RKO (cell line): ENCODE measurements around the gene PLSCR1.

Experiments
- DNase-seq: peaks from one replicate; pipeline ENCODE4 v3.0.0-alpha.2; 2016; ENCODE audit warnings: low spot score

Gene PLSCR1, protein sequence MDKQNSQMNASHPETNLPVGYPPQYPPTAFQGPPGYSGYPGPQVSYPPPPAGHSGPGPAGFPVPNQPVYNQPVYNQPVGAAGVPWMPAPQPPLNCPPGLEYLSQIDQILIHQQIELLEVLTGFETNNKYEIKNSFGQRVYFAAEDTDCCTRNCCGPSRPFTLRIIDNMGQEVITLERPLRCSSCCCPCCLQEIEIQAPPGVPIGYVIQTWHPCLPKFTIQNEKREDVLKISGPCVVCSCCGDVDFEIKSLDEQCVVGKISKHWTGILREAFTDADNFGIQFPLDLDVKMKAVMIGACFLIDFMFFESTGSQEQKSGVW

DNA sequence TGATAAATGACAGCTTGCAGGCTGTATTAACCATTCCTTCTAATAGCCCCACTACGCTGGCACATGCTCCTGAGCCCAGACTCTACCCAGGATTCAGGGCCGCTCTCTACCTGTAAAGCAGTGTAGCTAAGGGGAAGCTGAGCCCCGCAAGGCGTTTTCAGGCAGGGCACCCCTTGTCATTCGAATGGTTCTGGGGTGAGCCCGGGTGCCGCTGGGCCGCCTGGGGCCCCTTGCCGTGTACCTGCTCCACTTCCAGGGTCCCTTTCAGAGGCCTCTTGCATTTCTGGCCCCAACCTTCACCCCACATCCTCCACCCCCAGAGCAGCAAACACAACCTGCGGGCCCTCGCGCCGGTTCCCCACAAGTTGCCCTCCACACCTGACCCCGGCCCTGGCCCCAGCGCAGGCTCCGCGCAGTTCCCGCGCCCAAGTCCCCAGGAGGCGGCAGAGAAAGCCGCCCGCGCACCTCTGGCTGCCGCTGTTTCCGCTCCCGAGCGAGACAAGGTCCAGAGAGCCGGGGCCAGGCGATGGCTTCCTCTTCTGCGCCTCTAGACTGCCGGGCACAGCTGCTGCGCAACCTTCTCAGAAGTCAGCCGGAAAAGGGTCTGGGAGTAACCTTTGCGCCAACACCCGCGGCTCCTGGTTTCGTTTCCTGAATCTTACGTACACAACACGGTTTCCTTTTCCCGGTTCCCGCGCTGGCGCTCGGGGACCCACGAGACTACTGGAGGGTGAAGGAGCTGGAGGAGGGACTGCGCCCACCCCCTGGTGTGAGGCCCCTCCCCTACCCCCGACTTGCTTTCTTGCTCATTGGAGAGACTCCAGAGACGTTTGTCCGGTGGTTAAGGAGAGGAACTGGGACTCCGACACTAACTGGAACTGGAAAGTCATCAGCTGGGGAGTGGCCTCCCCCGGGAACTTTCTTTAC is at the start of gene PLSCR1:
Gene PLSCR1 (minus strand): TSS at position 606 of the 927 bp plus-strand sequence. CDS start 8,055 bp downstream, outside the sequence.
- peak; percentile 95 for DNase-seq

DNA sequence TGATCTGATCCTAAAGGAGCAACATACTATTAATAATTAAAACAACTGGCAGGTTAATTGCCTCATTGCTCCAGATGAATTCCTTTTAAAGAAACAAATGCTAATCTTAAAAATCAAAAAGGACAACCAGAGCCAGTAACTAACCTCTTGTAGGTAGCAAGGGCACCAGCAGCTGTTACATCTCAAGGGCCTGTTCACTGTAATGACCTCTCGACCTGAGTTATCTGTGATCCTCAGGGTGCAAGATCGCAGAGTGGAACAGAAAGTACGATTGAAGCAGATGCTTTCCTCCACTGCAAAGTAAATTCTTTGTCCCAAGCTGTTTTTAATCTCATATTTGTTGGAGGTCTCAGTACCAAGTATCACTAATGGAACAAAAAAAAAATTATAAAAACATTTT is 49.4 kb upstream of the PLSCR1 start:
- DNase-seq = no peak

DNA sequence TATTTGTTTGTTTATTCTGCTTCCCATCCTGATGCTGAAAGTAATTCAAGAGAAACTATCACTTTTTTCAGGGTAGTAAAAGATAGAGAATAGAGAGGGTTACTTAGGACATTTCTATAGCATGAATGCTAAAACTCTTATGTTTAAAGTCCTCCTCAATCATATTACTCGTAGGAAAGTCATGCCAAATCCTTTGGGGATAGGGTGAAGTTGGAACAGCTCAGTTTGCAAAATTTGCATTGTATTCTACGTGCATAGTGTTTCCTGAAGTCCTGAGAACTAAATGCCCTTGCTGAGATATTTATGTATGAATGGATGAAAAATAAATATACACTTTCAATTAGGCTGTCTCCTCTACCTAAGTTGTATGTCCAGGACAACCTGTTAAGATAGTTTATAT is 46.1 kb upstream of the PLSCR1 start:
- no peak for DNase-seq

DNA sequence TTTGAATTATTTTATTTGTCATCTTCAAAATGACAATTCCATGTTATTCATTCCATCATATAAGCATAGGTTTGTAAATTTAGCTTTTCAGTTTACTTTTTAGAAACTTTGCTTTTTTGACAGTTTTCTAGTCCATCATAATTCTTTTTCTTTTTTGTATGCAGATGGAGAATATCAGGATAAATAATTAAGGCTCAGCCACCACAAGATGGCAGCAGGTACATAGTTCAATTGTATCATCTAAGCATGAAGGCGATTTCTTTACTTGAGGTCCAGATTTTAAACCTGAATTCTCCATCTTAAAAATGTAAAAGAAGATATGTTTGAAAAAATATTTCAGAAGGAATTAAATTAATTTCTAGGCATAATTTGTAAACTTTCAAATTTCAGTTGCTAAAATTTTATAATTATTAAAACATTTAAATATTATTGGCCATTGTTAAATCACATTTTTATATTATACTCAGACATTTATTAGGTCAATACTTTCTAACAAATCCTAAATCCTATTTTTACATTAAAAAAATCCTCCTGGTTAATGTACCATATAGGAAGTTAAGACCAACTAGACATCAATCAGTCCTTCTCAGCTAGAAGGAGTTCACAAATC is 45.6 kb upstream of the PLSCR1 start:
- DNase-seq = peak; percentile 65

DNA sequence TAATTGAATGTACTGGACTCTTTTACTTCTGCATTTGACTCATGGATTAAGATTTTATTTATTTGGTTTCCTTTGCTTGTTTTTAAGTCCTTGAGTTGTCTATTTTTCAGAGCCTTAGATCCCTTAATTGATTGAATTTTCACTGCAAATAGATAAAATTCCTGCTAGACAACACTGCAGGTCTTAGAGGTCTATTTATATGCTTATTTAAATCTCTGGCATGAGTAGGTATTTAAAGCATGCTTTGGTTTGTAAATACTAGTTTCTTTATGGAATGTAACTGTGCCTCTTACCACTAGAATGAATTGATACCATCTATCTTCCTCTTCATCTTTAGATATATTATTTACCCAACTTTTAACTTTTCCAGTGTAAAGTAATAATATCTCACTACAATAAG is 40.7 kb upstream of the PLSCR1 start:
- DNase-seq = no peak

DNA sequence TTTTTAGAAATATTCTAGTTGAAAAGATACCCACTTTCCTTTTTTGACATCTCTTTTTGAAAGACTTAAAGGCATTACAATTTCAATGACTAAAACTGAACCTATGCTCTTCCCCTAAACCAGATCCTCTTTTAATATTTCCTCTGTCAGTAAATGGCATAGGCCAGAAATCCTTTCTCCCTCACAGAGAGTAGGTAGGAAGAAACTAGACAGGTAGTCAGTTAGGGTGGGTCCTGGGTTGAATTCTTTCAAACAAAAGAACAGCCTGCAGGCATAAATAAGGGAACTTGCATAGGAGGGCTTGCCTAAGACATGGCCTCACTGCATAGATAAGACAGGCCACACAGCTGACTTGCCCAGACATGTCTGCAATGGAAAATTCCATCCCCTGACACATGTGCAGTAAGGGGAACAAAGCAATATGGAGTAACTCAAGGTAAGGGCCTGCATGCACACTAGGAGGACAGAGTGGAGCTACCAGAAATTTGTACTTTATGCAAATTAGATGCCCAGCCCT is 37.6 kb upstream of the PLSCR1 start:
- DNase-seq = no peak

DNA sequence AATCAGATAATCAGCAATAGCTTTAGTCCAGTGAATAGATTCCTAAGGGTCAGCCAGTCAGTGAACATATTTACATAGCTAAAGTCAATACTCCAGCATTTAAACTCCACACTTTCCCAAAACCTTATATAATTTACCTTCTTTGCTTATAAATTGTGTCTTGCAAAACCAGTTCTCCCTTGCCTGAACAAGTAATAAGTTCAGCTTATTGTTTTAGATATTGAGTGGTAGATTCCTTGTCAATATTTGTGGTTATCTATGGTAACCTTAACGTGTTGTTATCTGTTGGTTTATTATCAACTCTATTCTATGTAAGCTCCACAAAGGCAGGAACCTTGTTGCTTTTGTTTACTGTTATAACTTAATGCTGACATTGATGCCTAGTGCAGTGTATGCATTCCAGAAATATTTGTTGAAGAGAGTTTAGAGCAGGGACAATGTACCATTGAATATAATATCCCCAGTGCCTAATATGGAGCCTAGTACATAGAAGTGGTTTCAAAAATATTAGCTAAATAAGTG is 36.7 kb upstream of the PLSCR1 start:
- no peak for DNase-seq

DNA sequence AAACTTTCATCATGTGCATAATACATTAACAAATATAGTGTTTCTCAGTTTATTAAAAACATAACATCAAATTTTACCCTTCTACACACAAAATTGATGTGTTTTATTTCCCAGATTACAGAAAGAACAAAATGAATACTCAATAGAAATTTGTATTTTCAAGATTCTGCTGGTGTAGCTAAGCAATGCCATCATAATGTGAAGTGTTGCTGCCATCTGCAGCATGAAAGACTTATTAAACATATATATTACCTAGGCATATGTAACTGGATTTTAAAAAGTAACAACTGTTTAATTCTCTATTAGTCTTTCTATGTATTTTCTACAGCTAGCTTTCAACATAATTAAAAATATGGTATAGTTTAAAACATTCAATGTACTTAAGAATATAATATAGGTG is 33.3 kb upstream of the PLSCR1 start:
- peak; percentile 66 for DNase-seq

DNA sequence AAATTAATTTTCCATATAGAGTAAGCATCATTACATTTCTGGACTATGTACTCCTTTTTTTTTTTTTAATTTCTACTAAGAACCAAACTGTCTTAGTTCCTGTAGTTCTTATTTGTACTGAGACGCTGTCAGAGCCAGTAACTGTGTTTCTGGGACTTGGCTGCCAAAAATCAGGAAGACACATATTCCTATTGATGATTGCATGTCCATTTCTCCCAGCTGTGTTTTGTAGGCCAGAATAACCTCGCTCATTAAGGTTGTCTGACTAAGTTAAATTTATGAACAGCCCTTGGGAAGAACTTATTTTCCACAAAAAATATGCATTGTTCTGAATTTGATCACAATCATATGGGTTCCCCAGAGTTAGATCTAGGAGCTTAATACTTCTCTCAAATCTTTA is 31.2 kb upstream of the PLSCR1 start:
- no peak for DNase-seq

DNA sequence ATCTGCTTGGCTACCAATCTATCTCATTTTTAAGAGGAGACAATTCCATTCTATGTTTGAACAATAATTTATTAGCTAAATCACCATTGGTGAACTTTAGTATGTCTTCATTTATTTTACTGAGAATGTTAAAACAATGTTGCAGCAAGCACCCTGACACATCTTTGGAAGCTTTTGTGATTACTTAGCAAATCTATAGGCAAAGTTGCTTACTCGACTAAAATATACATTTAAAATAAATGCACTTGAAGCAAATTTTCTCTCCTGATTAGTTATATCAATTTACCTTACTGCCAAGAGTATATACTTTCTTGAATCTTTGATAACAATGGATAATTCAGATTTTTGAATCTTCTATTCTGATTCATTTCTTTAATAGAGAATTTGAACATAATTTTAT is 29.8 kb upstream of the PLSCR1 start:
- no peak for DNase-seq

DNA sequence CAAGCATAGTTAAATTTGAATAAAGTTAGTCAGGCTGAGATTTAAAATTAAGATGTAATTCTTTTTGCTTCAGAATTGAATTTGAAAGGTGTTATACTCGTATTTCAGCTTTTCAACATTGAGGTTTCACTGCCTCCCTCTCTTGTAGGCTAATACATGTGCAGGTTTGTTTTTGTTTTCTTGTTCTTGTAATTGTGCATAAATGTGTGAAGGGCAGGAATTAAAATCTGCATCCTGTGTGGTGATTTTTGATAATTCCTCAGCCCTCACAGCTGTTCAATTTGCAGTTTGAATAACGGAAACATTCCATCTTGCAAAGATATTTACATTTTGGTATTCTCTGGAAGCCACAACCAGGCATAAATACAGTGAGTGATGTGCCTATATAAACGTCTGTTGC is 24.9 kb upstream of the PLSCR1 start:
- DNase-seq = no peak

DNA sequence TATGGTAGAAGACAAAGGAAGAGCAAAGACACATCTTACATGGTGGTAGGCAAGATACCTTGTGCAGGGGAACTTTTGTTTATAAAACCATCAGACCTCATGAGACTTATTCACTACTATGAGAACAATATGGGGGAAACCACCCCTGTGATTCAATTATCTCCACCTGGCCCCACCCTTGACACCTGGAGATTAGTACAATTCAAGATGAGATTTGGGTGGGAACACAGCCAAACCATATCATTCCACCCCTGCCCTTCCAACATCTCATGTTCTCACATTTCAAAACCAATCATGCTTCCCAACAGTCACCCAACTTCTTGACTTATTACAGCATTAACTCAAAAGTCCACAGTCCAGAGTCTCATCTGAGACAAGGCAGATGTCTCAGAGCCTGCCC is 21.7 kb upstream of the PLSCR1 start:
- no peak for DNase-seq

DNA sequence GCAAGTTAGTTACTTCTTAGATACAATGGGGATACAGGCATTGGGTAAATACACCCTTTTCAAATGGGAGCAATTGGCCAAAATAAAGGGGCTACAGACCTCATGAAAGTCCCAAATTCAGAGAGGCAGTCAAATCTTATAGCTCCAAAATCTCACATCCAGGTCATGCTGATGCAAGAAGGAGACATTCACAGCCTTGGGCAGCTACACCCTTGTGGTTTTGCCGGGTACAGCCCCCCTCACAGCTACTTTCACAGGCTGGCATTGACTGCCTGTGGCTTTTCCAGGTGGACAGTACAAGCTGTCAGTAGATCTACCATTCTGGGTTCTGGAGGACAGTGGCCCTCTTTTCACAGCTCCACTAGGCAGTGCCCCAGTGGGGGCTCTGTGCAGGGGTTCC is 17.5 kb upstream of the PLSCR1 start:
- no peak for DNase-seq

DNA sequence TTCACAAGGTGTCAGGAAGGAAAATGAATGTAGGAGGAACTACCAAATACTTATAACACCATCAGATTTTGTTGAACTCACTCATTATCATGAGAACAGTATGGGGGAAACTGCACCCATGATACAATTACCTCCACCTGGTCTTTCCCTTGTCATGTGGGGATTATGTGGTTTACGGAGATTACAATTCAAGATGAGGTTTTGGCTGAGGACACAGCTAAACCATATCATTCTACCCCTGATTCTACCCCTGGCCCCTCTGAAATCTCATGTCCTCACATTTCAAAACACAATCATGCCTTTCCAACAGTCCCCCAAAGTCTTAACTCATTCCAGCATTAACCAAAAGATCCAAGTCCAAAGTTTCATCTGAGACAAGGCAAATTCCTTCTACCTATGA is 17.1 kb upstream of the PLSCR1 start:
- no peak for DNase-seq

DNA sequence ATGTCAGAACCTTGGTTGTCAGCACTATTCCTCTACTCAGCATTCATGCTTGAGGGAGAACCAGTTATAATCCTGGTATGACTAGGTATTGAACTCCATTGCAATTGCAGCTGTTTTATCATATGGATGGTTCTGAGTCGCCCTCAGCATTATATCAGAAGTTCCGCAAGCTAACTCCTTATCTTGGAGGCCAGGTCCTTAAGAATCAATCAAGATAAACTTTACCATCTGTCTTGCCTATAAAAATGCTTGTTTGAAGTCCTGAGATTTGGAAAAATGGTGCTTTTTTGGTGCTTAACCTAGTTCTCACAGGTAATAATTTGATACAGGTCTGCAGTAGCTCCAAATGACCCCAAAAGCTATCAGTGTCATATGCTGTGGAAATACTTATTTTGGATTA is 16.3 kb upstream of the PLSCR1 start:
- no peak for DNase-seq

DNA sequence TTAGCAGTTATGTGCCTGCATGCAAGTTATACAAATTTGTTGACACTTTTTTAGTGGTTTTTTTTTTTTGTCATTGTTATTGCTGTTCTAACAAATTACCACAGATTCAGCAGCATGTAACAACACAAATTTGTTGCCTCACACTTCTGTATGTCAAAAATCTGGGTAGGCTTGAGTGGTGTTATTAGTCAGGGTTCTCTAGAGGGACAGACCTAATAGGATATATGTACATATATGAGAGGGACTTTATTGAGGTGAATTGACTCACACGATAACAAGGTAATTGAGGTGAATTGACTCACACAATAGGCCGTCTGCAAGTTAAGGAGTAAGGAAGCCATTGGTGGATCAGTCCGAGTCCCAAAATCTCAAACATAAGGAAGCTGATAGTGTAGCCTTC is 15.0 kb upstream of the PLSCR1 start:
- DNase-seq = no peak

DNA sequence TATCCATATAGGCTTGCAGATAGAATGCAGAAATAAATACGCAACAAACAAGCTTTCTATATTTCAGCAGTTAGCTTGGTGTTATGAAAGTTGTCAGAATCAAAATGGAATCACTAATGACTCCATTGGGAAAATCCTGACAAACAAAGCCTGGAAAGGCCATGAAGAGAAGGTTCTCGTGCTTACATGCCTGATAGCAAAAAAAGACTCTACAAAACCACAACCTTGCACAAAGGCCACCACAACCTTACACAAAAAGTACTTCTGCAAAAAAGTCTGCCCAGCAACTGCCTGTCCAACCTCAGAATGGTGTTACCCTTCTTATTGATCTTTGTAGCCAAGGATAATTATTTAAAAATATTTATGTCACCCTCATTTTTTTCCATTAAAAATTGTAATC is 14.4 kb upstream of the PLSCR1 start:
- DNase-seq = no peak

DNA sequence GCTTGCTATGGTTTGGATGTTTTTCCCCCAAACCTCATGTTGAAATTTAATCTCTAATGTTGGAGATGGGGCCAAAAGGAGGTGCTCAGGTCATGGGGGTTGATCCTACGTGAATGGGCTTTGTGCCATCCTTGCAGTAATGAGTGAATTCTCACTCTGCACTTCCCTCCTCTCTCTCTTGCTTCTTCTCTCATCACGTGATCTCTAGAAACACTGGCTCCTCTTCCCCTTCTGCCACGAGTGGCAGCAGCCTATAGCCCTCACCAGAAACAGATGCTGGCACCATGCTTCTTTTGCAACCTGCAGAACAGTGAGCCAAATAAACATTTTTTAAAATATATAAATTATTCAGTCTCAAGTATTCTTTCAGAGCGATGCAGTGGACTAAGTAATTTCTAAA is 13.3 kb upstream of the PLSCR1 start:
- DNase-seq = no peak

DNA sequence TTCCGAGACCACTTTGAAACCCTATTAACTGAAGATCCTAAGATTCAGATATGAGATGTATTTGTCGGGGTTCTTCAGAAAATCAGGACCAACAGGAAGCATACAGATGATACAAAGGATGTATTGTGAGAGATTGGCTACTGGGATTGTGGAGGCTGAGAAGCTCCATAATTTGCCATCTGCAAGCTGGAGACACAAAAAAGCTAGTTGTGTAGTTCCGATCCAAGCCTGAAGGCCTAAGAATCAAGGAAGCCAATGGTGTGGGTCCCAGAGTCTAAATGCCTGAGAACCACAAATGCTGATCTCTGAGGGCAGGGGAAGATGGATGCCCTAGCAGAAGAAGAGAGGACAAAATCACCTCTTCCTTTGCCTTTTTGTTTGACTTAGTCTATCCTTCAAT is 10.9 kb upstream of the PLSCR1 start:
- no peak for DNase-seq

DNA sequence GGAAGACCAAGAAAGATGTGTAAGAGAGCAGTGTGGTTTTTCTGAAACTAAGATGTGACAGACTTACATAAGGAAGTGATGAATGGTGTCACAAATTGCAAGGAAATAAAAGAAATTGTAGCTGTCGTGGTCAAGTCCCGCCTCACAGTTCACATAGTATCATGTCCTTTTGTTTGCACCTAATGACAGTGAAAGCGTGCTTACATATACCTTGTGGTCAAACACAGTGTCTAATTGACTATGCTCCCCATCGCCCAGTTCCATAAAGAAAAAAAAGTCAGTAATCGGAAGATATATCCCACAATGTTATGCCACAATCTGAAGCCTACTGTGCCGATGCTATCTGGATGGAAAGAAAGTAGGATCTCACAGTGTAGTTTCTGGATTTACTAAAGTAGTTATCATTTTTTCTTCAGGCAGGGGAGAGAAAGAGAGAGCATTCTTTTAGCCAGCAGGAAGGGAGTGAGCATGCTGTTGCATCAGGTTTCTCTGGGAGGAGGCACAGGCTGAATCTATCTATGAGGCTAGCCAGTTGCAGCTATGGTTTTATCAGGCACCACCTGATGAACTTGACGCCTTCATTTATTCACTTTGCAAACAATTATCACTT is 9.8 kb upstream of the PLSCR1 start:
- no peak for DNase-seq

DNA sequence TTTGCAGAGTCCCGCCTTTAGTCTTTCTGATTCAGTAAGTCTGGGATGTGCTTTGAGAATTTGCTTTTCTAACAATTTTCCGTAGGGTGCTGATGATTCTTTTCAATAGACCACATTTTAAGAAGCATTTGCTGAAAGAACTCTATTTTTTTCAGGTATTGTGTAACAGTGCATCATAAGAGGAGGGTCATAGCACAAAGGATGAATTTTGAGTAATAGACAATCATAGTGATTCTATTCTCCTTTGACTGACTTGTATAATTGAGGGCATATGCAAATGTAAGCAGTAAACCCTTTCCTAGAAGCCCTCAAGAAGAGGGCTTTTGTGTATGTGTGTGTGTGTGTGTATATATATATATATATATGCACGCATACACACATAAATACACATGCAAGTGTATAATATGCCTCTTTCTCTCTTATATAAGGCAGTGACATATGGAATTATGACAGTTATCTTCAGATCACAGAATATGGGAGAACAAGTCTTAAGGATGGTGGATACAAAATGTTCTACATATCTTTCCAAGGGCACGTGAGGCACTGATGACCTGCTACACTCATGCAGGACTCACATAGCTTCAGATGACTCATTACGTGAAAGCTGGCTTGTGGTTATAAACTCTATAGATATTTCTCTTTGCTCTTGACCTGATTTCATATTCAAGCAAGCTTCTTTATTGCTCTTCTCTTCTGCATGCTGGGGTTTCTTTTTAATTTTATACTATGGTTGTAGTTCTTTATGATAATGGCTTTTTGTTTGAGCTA is 6.5 kb upstream of the PLSCR1 start:
- DNase-seq = peak; percentile 82
